Measurements from ENCODE around the gene TNN.
A peak's percentile ranks its signal among the peaks of the same experiment; 100 is the strongest.

The TNN gene

DNA sequence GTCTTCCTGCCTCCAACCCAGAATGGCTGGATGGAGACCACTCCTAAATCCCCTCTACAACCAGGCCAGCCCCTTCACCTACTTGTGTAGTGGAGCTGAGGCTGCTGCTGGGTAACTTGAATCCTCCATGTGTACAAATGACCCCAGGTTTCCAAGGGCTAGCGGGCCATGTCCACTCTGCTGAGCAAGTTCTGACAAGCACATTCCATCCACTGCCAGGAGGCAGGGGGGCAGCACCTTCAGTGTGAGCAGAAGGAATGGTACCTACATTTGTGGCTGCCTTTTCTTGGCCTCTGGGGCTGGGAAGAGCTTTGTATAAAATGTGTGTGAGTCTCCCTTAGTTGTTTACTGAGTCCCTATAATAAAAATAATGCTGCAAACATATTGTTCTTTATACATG is 110.4 kb downstream of the TNN start:
- no peak for DNase-seq

DNA sequence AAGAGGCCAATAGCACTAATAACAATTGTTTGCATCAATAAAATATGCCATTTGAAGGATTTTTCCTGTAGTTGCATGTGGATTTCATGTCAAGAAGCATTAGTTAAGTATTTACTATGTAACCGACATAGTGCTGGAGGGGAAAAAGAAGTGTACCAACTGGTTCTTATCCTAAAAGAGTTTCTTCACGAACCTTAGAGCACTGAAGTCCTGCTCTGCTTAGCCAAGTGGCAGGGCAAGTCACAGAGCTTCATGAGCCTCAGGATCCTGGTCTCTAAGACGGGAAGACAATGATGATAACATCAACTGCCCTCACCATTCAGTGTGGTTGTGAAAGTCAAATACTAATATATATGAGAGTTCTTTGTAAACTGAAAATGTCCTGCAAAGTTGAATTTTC is 110.8 kb downstream of the TNN start:
- no peak for DNase-seq

GRCh38 chr1:175179837-175180590 is 112.4 kb downstream of the TNN start:
- DNase-seq: no peak

- no peak for DNase-seq
These were observed 114.6 kb downstream of the TNN start for GRCh38 chr1:175182201-175182746.

DNA sequence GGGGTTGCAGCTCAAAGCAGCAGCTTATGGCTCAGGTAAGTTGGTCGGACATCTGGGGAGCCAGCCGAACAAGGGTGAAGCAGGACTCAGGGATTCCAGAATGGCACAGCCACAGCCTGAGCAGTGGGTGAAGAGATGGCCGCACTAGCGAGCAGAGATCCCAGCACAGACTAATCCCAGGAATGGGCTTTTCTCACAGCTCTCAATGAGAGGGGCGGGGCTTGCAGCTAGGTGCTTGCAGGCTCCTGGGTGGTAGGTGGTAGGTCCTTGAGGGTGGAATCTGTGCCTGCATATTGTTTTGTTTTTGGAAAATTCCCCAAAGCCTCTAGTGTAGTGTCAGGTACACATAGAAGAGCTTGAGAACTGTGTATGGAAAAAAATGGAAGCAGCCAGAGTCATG is 116.0 kb downstream of the TNN start:
- no peak for DNase-seq

DNA sequence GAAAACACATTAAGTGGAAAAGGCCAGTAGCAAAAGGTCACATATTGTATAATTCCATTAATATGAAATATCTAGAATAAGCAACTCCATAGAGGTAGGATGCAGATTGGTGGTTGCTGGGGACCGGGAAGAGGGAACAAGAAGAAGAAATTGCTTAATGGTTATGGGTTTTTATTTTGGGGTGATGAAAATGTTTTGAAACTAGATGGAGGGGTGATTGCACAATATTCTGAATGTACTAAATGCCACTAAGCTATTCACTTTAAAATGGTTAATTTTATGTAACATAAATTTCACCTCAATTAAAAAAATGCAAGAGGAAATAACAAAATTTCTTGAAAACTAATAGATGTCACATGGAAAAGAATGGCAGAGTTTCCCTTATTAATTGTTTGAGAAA is 118.3 kb downstream of the TNN start:
- peak in 2 of 4 experiments; percentile 31 to 52 for DNase-seq

DNA sequence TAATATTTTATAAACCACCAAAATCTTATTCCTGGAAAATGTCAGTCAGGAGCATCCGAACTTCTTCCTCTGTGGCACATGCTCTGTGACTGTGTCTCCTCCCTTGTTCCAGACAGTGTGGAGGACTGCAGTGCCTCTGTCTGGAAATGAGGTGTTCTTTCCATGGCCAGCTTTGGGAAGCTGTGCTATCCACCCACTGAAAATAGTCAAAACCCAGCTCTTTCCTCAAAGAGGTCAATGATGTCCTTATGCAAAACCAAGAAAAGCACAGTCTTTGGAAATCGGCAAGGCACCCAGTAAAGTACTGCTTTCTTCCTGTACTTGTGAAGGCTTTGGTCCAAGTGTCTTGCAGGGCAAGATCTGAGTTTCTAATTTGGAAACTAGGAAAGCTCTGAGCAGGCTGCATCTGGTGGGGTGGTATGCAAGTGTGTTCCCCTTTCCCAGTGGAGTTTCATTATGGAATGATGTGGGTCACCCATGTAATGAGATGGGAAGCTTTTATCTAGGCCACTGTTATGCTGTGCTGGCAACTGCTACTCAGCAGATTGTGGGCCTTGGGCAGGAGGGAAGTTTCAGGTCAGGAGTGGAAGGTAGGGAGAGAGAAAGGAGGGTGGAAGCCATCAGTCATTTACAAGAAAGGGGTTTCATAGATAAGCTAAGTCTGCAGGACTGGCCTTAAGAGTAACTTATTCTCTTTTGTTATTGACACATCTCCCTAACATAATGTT is 119.0 kb downstream of the TNN start:
- DNase-seq: peak in 2 of 4 experiments; percentile 6 to 21

GRCh38 chr1:175188936-175189335 is 121.3 kb downstream of the TNN start:
- peak; percentile 71 to 87 (median 84) for DNase-seq

GRCh38 chr1:175191659-175192058 is 124.0 kb downstream of the TNN start:
- DNase-seq: peak; percentile 17 to 51 (median 39)

GRCh38 chr1:175192111-175192629 is 124.5 kb downstream of the TNN start:
- DNase-seq: peak; percentile 27 to 50 (median 39)

DNA sequence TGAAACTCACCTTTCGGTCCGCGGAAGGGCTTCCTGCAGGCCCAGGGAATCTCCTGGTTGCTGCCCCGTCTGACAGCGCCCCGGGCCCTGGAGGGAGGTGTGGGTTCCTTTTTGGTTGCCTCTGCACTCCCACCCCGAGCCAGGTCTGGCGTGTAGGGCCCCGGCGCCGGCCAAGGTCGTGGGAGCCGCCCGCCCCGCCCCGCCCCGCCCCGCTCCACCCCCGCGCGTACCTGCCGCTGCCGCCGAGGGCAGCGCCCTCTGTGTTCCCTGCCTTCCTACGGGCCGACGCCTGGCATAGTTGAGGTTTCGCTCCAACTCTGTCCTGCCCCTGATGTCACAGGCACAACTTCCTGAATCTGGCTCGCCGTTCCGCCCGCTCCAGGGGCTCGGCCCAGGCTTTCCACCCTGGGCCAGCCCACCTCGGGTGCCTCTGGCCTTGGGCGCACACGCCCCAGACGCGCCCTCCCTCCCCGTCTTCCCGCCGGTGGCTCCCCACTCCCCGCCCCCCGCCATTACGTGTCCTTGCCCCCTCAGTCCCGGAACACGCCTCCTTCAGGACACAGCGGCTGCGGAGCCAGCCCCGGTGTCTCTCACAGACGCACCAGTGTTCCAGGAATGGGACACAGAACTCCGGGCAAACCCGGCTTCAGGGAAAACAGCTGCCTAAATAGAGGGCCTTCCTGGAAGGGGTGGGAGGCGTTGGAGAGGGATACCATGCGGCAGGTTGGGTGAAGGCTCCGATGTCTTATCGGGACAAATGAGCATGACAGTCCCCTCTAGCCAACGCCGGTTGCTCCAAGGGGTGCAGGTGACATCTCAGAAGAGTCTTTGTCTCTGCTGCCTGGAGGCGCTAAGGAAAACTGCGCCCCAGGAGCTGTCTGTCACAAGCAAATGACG is 125.2 kb downstream of the TNN start, which contains the start of gene KIAA0040:
KIAA0040 (minus strand) TSS at position 147 of the 897 bp plus-strand sequence. CDS start 31,763 bp downstream, outside the sequence.
- DNase-seq: peak; percentile 73 to 86 (median 81)

- no peak for DNase-seq
These were observed 125.9 kb downstream of the TNN start for GRCh38 chr1:175193527-175193910.

GRCh38 chr1:175195281-175195680 is 127.6 kb downstream of the TNN start:
- DNase-seq: no peak

- DNase-seq: peak; percentile 54 to 76 (median 66)
These were observed 128.2 kb downstream of the TNN start for GRCh38 chr1:175195798-175196197.

- DNase-seq: peak; percentile 43 to 76 (median 62)
These were observed 129.9 kb downstream of the TNN start for GRCh38 chr1:175197531-175197930.
